ENCODE measurements around the gene CYP39A1. TPM values are rescaled to one million over a fixed set of nuclear protein-coding genes. Genes with fewer than 3 reads are reported as not detected.
"Not testable (repeated sequence)": the region's sequence is repeated elsewhere in the genome, so short reads cannot be mapped to it uniquely, and the experiment has no call there.

Gene CYP39A1
- total RNA-seq, 2 experiments from 2014 or later, result not detected

DNA sequence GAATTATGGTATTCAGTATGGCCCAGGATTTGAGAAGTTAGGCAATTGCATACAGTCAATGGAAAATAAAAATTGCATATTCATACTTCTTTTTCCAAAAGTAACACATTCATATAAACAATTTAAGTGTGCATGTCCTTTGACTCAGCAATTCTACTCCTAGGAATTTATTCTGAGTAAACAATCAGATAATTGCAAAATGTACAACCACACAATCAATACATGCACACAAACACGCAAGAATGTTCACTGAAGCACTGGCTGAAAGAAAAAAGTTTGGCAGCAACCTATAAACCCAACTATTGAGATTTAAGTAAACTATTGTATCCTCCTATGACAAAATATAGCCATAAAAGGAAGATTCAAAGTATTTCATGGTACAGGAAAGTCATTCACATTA, 1.6 kb downstream of the CYP39A1 start:
- H3K4me1 Mint-ChIP-seq (ENCODE audit: low read depth), result peaks cover 13% of the 10 kb centered on the region
- intact Hi-C loops (cut with micrococcal nuclease), result no loop called here

DNA sequence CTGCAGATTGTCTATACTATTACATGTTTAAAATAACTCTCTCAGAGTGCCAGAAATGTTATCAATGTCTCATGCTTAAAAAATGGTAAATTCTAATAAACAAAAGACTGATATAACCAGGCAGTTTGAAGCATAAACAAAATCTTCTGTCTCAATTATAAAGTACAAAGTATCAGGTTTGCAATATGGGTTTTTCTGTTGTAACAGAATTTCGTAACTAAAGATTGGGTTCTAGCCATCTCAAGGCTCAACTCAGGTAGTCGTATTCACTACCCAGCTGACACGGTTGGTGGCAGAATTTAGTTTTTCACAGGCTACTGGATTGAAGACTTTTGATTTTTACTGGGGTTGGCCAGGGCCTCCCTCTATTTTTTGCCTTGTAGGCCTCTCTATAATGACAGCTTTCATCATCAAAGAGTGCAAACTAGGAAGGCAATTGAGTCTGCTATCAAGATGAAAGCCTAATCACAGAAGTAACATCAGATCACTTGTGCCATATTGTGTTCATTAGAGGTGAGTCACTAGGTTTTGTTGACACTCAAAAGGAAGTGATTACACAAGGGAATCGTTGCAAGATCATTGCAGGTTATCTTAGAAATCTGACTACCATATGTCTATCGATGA, 3.6 kb downstream of the CYP39A1 start:
- POLR2A ChIA-PET, result no interaction called here
- Mint-ChIP-seq H3K4me1 (ENCODE audit: low read depth) (peaks cover 13% of the 10 kb centered on the region), H3K36me3 (ENCODE audit: low read depth) (no peaks in the 10 kb centered on the region), H3K4me3 (no peak overlapping the region), H3K27ac (no peak overlapping the region), H3K27me3 (peaks cover 32% of the 10 kb centered on the region), H3K9me3 (peaks cover 4% of the 10 kb centered on the region)
- intact Hi-C loops (cut with micrococcal nuclease), result no loop called here
- ATAC-seq, result no peak
- CTCF ChIA-PET, result no interaction called here
- no peak for DNase-seq
- TF ChIP-seq, protein P1, sequence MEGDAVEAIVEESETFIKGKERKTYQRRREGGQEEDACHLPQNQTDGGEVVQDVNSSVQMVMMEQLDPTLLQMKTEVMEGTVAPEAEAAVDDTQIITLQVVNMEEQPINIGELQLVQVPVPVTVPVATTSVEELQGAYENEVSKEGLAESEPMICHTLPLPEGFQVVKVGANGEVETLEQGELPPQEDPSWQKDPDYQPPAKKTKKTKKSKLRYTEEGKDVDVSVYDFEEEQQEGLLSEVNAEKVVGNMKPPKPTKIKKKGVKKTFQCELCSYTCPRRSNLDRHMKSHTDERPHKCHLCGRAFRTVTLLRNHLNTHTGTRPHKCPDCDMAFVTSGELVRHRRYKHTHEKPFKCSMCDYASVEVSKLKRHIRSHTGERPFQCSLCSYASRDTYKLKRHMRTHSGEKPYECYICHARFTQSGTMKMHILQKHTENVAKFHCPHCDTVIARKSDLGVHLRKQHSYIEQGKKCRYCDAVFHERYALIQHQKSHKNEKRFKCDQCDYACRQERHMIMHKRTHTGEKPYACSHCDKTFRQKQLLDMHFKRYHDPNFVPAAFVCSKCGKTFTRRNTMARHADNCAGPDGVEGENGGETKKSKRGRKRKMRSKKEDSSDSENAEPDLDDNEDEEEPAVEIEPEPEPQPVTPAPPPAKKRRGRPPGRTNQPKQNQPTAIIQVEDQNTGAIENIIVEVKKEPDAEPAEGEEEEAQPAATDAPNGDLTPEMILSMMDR (IDR thresholded peaks at IDR 0.05), result no peak

More for the DNA sequence above, 1.6 kb downstream of the CYP39A1 start:
- TF ChIP-seq, protein P1 (IDR thresholded peaks at IDR 0.05), result no peak
- POLR2A ChIA-PET, result no interaction called here
- Mint-ChIP-seq H3K4me3 (no peak overlapping the region), H3K9me3 (no peaks in the 10 kb centered on the region), H3K27ac (no peak overlapping the region), H3K36me3 (ENCODE audit: low read depth) (no peaks in the 10 kb centered on the region), H3K27me3 (peaks cover 39% of the 10 kb centered on the region)
- CTCF ChIA-PET, result no interaction called here
- ATAC-seq (no peak), DNase-seq (no peak)

DNA sequence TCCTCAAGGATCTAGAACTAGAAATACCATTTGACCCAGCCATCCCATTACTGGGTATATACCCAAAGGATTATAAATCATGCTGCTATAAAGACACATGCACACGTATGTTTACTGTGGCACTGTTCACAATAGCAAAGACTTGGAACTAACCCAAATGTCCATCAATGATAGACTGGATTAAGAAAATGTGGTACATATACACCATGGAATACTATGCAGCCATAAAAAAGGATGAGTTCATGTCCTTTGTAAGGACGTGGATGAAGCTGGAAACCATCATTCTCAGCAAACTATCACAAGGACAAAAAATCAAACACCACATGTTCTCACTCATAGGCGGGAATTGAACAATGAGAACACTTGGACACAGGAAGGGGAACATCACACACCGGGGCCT, 4.5 kb downstream of the CYP39A1 start:
- Mint-ChIP-seq H3K27me3 (peaks cover 28% of the 10 kb centered on the region), H3K4me1 (ENCODE audit: low read depth) (peaks cover 14% of the 10 kb centered on the region)
- H3K9me3 Mint-ChIP-seq; POLR2A ChIA-PET; H3K27ac Mint-ChIP-seq; intact Hi-C loops (cut with micrococcal nuclease); CTCF ChIA-PET; H3K36me3 Mint-ChIP-seq (ENCODE audit: low read depth); DNase-seq; ATAC-seq; H3K4me3 Mint-ChIP-seq: not testable (repeated sequence)

DNA sequence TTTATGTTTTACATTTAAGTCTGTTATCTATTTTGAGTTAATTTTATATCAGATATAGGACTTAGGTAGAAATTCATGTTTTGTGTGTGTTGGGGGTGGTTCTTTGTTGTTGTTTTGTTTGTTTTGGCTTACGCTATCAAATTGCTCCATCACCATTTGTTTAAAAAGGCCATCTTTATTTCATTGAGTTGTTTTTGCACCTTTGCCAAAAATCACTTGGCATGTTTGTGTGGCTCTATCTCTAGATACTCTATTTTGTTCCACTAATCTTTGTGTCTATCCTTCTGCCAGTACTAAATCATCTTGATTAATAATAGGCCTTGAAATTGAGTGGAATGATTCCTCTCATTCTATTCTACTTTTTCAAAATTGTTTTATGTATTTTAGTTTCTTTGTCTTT, 7.4 kb downstream of the CYP39A1 start:
- no peak for DNase-seq

DNA sequence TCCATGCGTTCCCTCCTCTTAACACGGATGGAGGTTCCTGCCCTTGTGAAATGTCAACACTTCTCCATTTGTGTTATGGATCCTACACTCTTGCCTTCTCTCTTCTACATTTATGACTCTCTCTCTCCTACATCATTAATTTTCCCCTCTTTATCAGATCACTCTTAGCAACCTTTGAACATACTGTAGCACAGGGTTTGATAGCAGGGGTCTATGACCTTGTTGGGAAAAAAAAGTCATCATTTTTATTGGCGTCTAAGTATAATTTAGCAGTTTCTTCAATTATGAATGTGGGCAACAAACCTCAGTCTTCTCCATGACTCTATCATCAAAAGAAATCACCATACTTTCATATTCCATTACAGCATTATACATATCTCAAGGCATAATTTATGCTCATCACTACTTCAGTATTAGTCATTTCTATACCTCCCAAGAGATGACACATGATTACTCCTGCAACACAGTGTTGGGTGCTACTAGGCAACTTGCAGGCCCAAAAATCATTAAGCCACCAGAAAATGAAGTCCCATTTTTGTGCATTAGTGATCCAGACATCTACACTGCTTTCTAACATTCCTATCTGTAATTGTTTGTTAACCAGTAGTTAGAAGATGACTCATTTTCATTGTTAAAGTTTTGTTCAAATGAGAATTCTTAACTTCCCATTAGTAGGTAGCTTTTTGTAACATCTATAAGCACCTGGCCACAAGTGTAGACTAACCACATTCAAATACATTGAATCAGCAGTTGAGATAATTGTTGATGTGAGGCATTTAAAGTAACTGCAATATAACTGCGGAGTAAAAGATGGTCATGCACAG, 9.5 kb downstream of the CYP39A1 start:
- TF ChIP-seq, protein P1 (IDR thresholded peaks at IDR 0.05), result no peak
- Mint-ChIP-seq H3K9me3 (peaks cover 6% of the 10 kb centered on the region), H3K27me3 (peaks cover 25% of the 10 kb centered on the region), H3K27ac (peak overlapping the region; percentile 30), H3K36me3 (ENCODE audit: low read depth) (no peaks in the 10 kb centered on the region), H3K4me3 (no peak overlapping the region), H3K4me1 (ENCODE audit: low read depth) (peaks cover 11% of the 10 kb centered on the region)
- ATAC-seq, result peak; percentile 93
- ChIA-PET POLR2A (no interaction called here), CTCF (no interaction called here)
- intact Hi-C loops (cut with micrococcal nuclease), result no loop called here
- peak; percentile 5 for DNase-seq

More for the DNA sequence above, 7.4 kb downstream of the CYP39A1 start:
- TF ChIP-seq, protein P1 (IDR thresholded peaks at IDR 0.05), result no peak
- Mint-ChIP-seq H3K27ac (no peak overlapping the region), H3K9me3 (peaks cover 6% of the 10 kb centered on the region), H3K4me3 (no peak overlapping the region), H3K4me1 (ENCODE audit: low read depth) (peaks cover 11% of the 10 kb centered on the region), H3K27me3 (peaks cover 22% of the 10 kb centered on the region), H3K36me3 (ENCODE audit: low read depth) (no peaks in the 10 kb centered on the region)
- ChIA-PET CTCF (no interaction called here), POLR2A (no interaction called here)
- intact Hi-C loops (cut with micrococcal nuclease), result no loop called here
- ATAC-seq, result no peak
